C4-2B (cell line): ENCODE results near the gene EMP2.

ENCODE experiments used
- H3K27ac ChIP-seq: fragments of 450-650 bp; 2 replicates; pipeline ENCODE4 v1.5.1; 2017
- CTCF ChIP-seq: fragments of 450-650 bp; conservative IDR thresholded peaks from 2 replicates; pipeline ENCODE4 v1.5.1; 2017; ENCODE audit warnings: mild to moderate bottlenecking
- ZFX ChIP-seq: fragments of 450-650 bp; IDR thresholded peaks from 2 replicates; pipeline ENCODE4 v1.6.1; 2017

The EMP2 gene

GRCh38 chr16:10613785-10614485, 33.5 kb upstream of the EMP2 start:
- TF ChIP-seq ZFX: no peak
- no peak for TF ChIP-seq CTCF
- H3K27ac ChIP-seq: no peak overlapping the region

- no peak for TF ChIP-seq ZFX
- TF ChIP-seq CTCF: no peak
Observed at GRCh38 chr16:10612649-10613179, 32.3 kb upstream of the EMP2 start.

GRCh38 chr16:10611825-10612342, 31.5 kb upstream of the EMP2 start:
- no peak overlapping the region for H3K27ac ChIP-seq
- no peak for TF ChIP-seq CTCF
- TF ChIP-seq ZFX: no peak

More at GRCh38 chr16:10612649-10613179, 32.3 kb upstream of the EMP2 start:
- H3K27ac ChIP-seq: no peak overlapping the region

GRCh38 chr16:10610499-10611184, 30.2 kb upstream of the EMP2 start:
- TF ChIP-seq CTCF: no peak
- TF ChIP-seq ZFX: no peak
- H3K27ac ChIP-seq: no peak overlapping the region

GRCh38 chr16:10609402-10609774, 29.0 kb upstream of the EMP2 start:
- no peak overlapping the region for H3K27ac ChIP-seq
- TF ChIP-seq CTCF (no peak), ZFX (no peak)

GRCh38 chr16:10608687-10609401, 28.4 kb upstream of the EMP2 start:
- no peak for TF ChIP-seq CTCF
- H3K27ac ChIP-seq: no peak overlapping the region

- H3K27ac ChIP-seq: no peak overlapping the region
- no peak for TF ChIP-seq CTCF
- TF ChIP-seq ZFX: no peak
Observed at GRCh38 chr16:10607157-10607556, 26.8 kb upstream of the EMP2 start.
